Prostate gland (tissue), 2 donors: ENCODE results near the gene KAZN. TPM values are rescaled to one million over a fixed set of nuclear protein-coding genes. Genes with fewer than 3 reads are reported as not detected.

Experiments
- DNase-seq: peaks from one replicate; pipeline ENCODE4 v3.0.0-alpha.2; 2019; ENCODE audit warnings: low spot score
- H3K27ac ChIP-seq, 2 donors: fragments of 200-600 bp; sonication (generic); 2 replicates each; pipeline ENCODE4 v1.5.1; 2017 to 2019
- H3K27me3 ChIP-seq: fragments of 200-600 bp; sonication (generic); replicated peaks from 2 replicates; pipeline ENCODE4 v1.5.1; 2019; ENCODE audit not compliant: insufficient read depth
- H3K36me3 ChIP-seq, 2 donors: fragments of 200-600 bp; sonication (generic); 1 replicate in 1 of 2; 2 replicates in 1 of 2; pipeline versions ENCODE4 v1.5.1 to v1.8.1; 2017 to 2019
- H3K4me1 ChIP-seq: fragments of 200-600 bp; sonication (generic); replicated peaks from 2 replicates; pipeline ENCODE4 v1.5.1; 2019
- H3K4me3 ChIP-seq, 2 donors: fragments of 200-600 bp; sonication (generic); 2 replicates each; pipeline ENCODE4 v1.5.1; 2017 to 2019
- H3K9me3 ChIP-seq: fragments of 200-600 bp; sonication (generic); 2 replicates; pipeline ENCODE4 v1.5.1; 2017
- CTCF ChIP-seq, 4 experiments: fragments of 200-600 bp in 2 of 4; fragments of 450-650 bp in 2 of 4; sonication (generic) in 2 of 4; IDR thresholded peaks; 1 replicate in 3 of 4; 2 replicates in 1 of 4; pipeline ENCODE4 v1.5.1; 2016 to 2019; ENCODE audit warnings: antibody characterized with exemption in 4 of 4, mild to moderate bottlenecking in 2 of 4, moderate library complexity in 2 of 4
- POLR2A ChIP-seq: fragments of 450-650 bp; IDR thresholded peaks from one replicate; pipeline ENCODE4 v1.6.1; 2016; ENCODE audit warnings: antibody characterized with exemption, mild to moderate bottlenecking
- POLR2AphosphoS5 ChIP-seq: sonication (generic); formaldehyde crosslinking; IDR thresholded peaks from one replicate; pipeline ENCODE4 v1.6.1; 2017; ENCODE audit warnings: antibody characterized with exemption
- WGBS: methylation state at CpG from one replicate; pipeline ENCODE4 v1.1.5; 2018; 5-methylcytosine and 5-hydroxymethylcytosine counted together
- intact Hi-C: fragments of 100-400 bp; cut with DNase I; formaldehyde crosslinking; loops from one replicate; pipeline ENCODE4 v1.14.2; 2022
- total RNA-seq, 2 donors: library from RNA; depleted of rRNA; stranded (reverse); fragments of >200 nt; gene quantifications; one replicate each; pipeline ENCODE4 v1.1.0, GENCODE V29; 2016

The KAZN gene
- total RNA-seq, 2 donors from 2014 or later: 8.3 to 12.7 TPM

- Histone ChIP-seq H3K27ac (no peak overlapping the region), H3K4me3 (no peak overlapping the region), H3K4me1 (no peaks in the 10 kb centered on the region), H3K9me3 (no peaks in the 10 kb centered on the region), H3K36me3 (no peaks in the 10 kb centered on the region), H3K27me3 (no peaks in the 10 kb centered on the region)
- 97% methylated on average over 2 of the region's 2 CpGs for WGBS
- DNase-seq: no peak
- intact Hi-C loops: no loop called here
- TF ChIP-seq CTCF (IDR thresholded peaks at IDR 0.05) (no peak), POLR2A (no peak), POLR2AphosphoS5 (no peak)
Observed at GRCh38 chr1:14623090-14623489, 24.6 kb downstream of the KAZN start.

- TF ChIP-seq POLR2A (no peak), CTCF (IDR thresholded peaks at IDR 0.05) (no peak), POLR2AphosphoS5 (no peak)
- 96% methylated on average over 7 of the region's 7 CpGs for WGBS
- no peak for DNase-seq
- Histone ChIP-seq H3K27me3 (no peaks in the 10 kb centered on the region), H3K4me1 (no peaks in the 10 kb centered on the region), H3K36me3 (no peaks in the 10 kb centered on the region), H3K27ac (no peak overlapping the region), H3K9me3 (no peaks in the 10 kb centered on the region), H3K4me3 (no peak overlapping the region)
- intact Hi-C loops: no loop called here
Observed at GRCh38 chr1:14624941-14625340, 26.5 kb downstream of the KAZN start.

- Histone ChIP-seq H3K9me3 (no peaks in the 10 kb centered on the region), H3K36me3 (no peaks in the 10 kb centered on the region), H3K27me3 (no peaks in the 10 kb centered on the region), H3K27ac (no peak overlapping the region), H3K4me1 (no peaks in the 10 kb centered on the region), H3K4me3 (no peak overlapping the region)
- TF ChIP-seq POLR2AphosphoS5 (no peak), CTCF (IDR thresholded peaks at IDR 0.05) (no peak), POLR2A (no peak)
- 60% methylated on average over 11 of the region's 11 CpGs for WGBS
- intact Hi-C loops: no loop called here
- no peak for DNase-seq
Observed at GRCh38 chr1:14625572-14625971, 27.1 kb downstream of the KAZN start.

GRCh38 chr1:14625996-14626395 lies 27.5 kb downstream of the KAZN start:
- TF ChIP-seq POLR2A (no peak), CTCF (IDR thresholded peaks at IDR 0.05) (no peak), POLR2AphosphoS5 (no peak)
- Histone ChIP-seq H3K4me1 (no peaks in the 10 kb centered on the region), H3K9me3 (no peaks in the 10 kb centered on the region), H3K4me3 (no peak overlapping the region), H3K27me3 (no peaks in the 10 kb centered on the region), H3K36me3 (no peaks in the 10 kb centered on the region), H3K27ac (no peak overlapping the region)
- intact Hi-C loops: no loop called here
- 53% methylated on average over 5 of the region's 5 CpGs for WGBS
- no peak for DNase-seq

- Histone ChIP-seq H3K36me3 (no peaks in the 10 kb centered on the region), H3K27me3 (no peaks in the 10 kb centered on the region), H3K4me3 (no peak overlapping the region), H3K9me3 (no peaks in the 10 kb centered on the region), H3K27ac (no peak overlapping the region), H3K4me1 (no peaks in the 10 kb centered on the region)
- DNase-seq: no peak
- WGBS: 40% methylated on average over 11 of the region's 11 CpGs
- intact Hi-C loops: no loop called here
- TF ChIP-seq POLR2A (no peak), CTCF (IDR thresholded peaks at IDR 0.05) (no peak), POLR2AphosphoS5 (no peak)
Observed at GRCh38 chr1:14626869-14627607, 28.6 kb downstream of the KAZN start.
